GM19452 (cell line): Measurements from ENCODE around the gene LMX1A.

Experiments
- ATAC-seq: cut with Tn5 transposase; IDR thresholded peaks from one replicate; pipeline ENCODE4 v1.9.1; 2021; ENCODE audit not compliant: unreplicated experiment

The LMX1A gene

GRCh38 chr1:165225062-165225461 is 131.5 kb downstream of the LMX1A start:
- no peak for ATAC-seq

GRCh38 chr1:165224504-165224903 is 132.0 kb downstream of the LMX1A start:
- no peak for ATAC-seq

- no peak for ATAC-seq
Measured at GRCh38 chr1:165222580-165222979, 133.9 kb downstream of the LMX1A start.

GRCh38 chr1:165218731-165219130 is 137.8 kb downstream of the LMX1A start:
- ATAC-seq, result no peak

- no peak for ATAC-seq
Measured at GRCh38 chr1:165217958-165218357, 138.6 kb downstream of the LMX1A start.

- no peak for ATAC-seq
Measured at GRCh38 chr1:165216254-165216653, 140.3 kb downstream of the LMX1A start.

GRCh38 chr1:165215676-165216075 is 140.8 kb downstream of the LMX1A start:
- no peak for ATAC-seq

- ATAC-seq, result no peak
Measured at GRCh38 chr1:165212229-165212628, 144.3 kb downstream of the LMX1A start.

- no peak for ATAC-seq
Measured at GRCh38 chr1:165207853-165208515, 148.5 kb downstream of the LMX1A start.

GRCh38 chr1:165205145-165205544 is 151.4 kb downstream of the LMX1A start:
- ATAC-seq, result no peak

- ATAC-seq, result no peak
Measured at GRCh38 chr1:165204548-165204947, 152.0 kb downstream of the LMX1A start.

GRCh38 chr1:165191087-165191486 is 165.4 kb downstream of the LMX1A start:
- ATAC-seq, result no peak

- ATAC-seq, result no peak
Measured at GRCh38 chr1:165189913-165190312, 166.6 kb downstream of the LMX1A start.

- ATAC-seq, result no peak
Measured at GRCh38 chr1:165189011-165189410, 167.5 kb downstream of the LMX1A start.

GRCh38 chr1:165187031-165188009 is 169.2 kb downstream of the LMX1A start:
- ATAC-seq, result no peak

GRCh38 chr1:165185161-165185889 is 171.2 kb downstream of the LMX1A start:
- no peak for ATAC-seq

GRCh38 chr1:165182975-165183374 is 173.5 kb downstream of the LMX1A start:
- ATAC-seq, result no peak

GRCh38 chr1:165179306-165179705 is 177.2 kb downstream of the LMX1A start:
- ATAC-seq, result no peak

GRCh38 chr1:165174491-165174890 is 182.0 kb downstream of the LMX1A start:
- no peak for ATAC-seq

GRCh38 chr1:165173818-165174217 is 182.7 kb downstream of the LMX1A start:
- ATAC-seq, result no peak

- no peak for ATAC-seq
Measured at GRCh38 chr1:165173409-165173808, 183.1 kb downstream of the LMX1A start.
